ENCODE measurements around the gene SEMA6A.

SEMA6A gene

GRCh38 chr5:116395226-116395625 lies 179.4 kb downstream of the SEMA6A start:
- DNase-seq = no peak

DNA sequence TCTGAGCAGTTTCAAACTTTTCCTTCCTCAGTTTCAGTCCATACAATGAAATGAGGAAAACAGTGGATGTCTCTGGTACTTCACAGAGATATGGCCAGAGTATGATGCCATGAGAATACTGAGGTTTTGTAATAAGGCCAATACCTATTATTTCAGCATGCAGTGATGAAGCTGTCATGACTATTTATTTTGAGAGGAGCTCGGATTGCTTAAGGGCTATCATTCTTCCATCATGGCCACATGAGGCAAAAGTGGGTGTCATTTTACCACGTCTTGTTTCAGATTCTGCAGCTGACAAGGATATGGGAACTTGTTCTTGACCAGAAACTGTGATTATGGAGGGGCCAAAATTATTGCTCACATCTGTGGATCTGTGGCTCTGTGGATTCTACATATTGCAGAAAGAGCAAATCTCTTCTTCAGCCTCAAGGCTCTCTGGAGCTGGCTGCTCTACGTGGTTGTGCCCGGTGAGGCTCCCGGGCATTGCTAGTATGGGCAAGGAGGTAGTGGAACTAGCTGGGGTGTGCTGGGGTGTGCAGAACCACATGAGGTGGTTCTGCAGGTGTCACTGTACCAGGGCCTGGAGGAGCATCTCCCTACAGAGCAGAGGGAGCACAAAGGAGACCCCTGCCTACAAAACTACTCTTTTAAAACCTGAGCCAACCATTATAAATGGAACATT lies 180.3 kb downstream of the SEMA6A start:
- DNase-seq = no peak

All from CD4-positive, alpha-beta T cell treated with Interleukin-21 for 1 hour (primary cell).